Measurements from ENCODE around the gene NOS3.

- TF ChIP-seq ZNF274 (IDR thresholded peaks at IDR 0.05; ENCODE audit: low read depth, low read length) (no peak), YY1 (IDR thresholded peaks at IDR 0.05; ENCODE audit: insufficient read depth, insufficient read length) (no peak), SUZ12 (IDR thresholded peaks at IDR 0.05; ENCODE audit: extremely low read depth, insufficient read depth, insufficient read length) (no peak)
Observed at GRCh38 chr7:150968056-150968733, 22.6 kb upstream of the NOS3 start.
